OCI-LY1 (cell line): ENCODE data around the gene ETV5.

Experiments
- H2AFZ ChIP-seq: fragments of 200-600 bp; sonication (generic), shearing (Covaris generic); 2 replicates; pipeline ENCODE4 v1.6.0; 2014; ENCODE audit warnings: antibody characterized with exemption, mild to moderate bottlenecking, low read length
- H3F3A ChIP-seq: fragments of 200-600 bp; sonication (generic), shearing (Covaris generic); 2 replicates; pipeline ENCODE4 v1.6.0; 2014; ENCODE audit warnings: mild to moderate bottlenecking, antibody characterized with exemption, low read length, moderate library complexity; ENCODE audit not compliant: insufficient read depth
- H3K27ac ChIP-seq: fragments of 200-600 bp; sonication (generic); 2 replicates; pipeline ENCODE4 v1.5.1; 2014; ENCODE audit warnings: low read length, mixed run types, mild to moderate bottlenecking, low read depth; ENCODE audit not compliant: poor library complexity, severe bottlenecking
- H3K27me3 ChIP-seq: fragments of 200-600 bp; sonication (generic); 2 replicates; pipeline ENCODE4 v1.6.0; 2014; ENCODE audit warnings: antibody characterized with exemption, mild to moderate bottlenecking, low read length, moderate library complexity; ENCODE audit not compliant: insufficient read depth
- H3K36me3 ChIP-seq: fragments of 200-600 bp; sonication (generic); 2 replicates; pipeline ENCODE4 v1.6.1; 2014; ENCODE audit warnings: mild to moderate bottlenecking, antibody characterized with exemption, low read length, moderate library complexity, mixed read lengths; ENCODE audit not compliant: insufficient read depth
- H3K4me1 ChIP-seq: fragments of 200-600 bp; sonication (generic); 2 replicates; pipeline ENCODE4 v1.5.1; 2014; ENCODE audit warnings: mild to moderate bottlenecking, low read length, moderate library complexity; ENCODE audit not compliant: insufficient read depth, severe bottlenecking
- H3K4me2 ChIP-seq: fragments of 200-600 bp; sonication (generic), shearing (Covaris generic); 2 replicates; pipeline ENCODE4 v1.6.1; 2014; ENCODE audit warnings: low read length
- H3K4me3 ChIP-seq: fragments of 200-600 bp; sonication (generic); 2 replicates; pipeline ENCODE4 v1.5.1; 2014; ENCODE audit warnings: low read length, low read depth, mild to moderate bottlenecking, mixed read lengths; ENCODE audit not compliant: poor library complexity, severe bottlenecking
- H3K79me2 ChIP-seq: fragments of 200-600 bp; shearing (Covaris generic); 2 replicates; pipeline ENCODE4 v1.6.1; 2016; ENCODE audit warnings: mixed run types, low read length, mixed read lengths; ENCODE audit not compliant: insufficient read depth
- H3K9ac ChIP-seq: fragments of 200-600 bp; sonication (generic), shearing (Covaris generic); 2 replicates; pipeline ENCODE4 v1.6.1; 2014; ENCODE audit warnings: mild to moderate bottlenecking, low read length, mixed read lengths
- H3K9me2 ChIP-seq: fragments of 200-600 bp; sonication (generic), shearing (Covaris generic); 2 replicates; pipeline ENCODE4 v1.6.1; 2014; ENCODE audit warnings: low read depth, mild to moderate bottlenecking, low read length, mixed read lengths
- H3K9me3 ChIP-seq: fragments of 200-600 bp; shearing (Covaris generic); 2 replicates; pipeline ENCODE4 v1.6.1; 2014; ENCODE audit warnings: low read length, mixed read lengths
- H4K20me1 ChIP-seq: fragments of 200-600 bp; sonication (generic), shearing (Covaris generic); 2 replicates; pipeline ENCODE4 v1.6.0; 2016; ENCODE audit warnings: mild to moderate bottlenecking, low read length; ENCODE audit not compliant: insufficient read depth
- EZH2 ChIP-seq: fragments of 200-600 bp; sonication (generic), shearing (Covaris generic); IDR thresholded peaks from 2 replicates; pipeline ENCODE4 v1.8.0; 2017; ENCODE audit warnings: borderline replicate concordance, mixed run types, mild to moderate bottlenecking, antibody characterized with exemption, low read length, moderate library complexity, mixed read lengths
- TF ChIP-seq, protein P1 (sequence below): fragments of 200-600 bp; sonication (generic), shearing (Covaris generic); IDR thresholded peaks from 2 replicates; pipeline ENCODE4 v1.5.1; 2017; ENCODE audit warnings: mild to moderate bottlenecking, antibody characterized with exemption, low read length, moderate library complexity, mixed read lengths

ETV5 gene

DNA sequence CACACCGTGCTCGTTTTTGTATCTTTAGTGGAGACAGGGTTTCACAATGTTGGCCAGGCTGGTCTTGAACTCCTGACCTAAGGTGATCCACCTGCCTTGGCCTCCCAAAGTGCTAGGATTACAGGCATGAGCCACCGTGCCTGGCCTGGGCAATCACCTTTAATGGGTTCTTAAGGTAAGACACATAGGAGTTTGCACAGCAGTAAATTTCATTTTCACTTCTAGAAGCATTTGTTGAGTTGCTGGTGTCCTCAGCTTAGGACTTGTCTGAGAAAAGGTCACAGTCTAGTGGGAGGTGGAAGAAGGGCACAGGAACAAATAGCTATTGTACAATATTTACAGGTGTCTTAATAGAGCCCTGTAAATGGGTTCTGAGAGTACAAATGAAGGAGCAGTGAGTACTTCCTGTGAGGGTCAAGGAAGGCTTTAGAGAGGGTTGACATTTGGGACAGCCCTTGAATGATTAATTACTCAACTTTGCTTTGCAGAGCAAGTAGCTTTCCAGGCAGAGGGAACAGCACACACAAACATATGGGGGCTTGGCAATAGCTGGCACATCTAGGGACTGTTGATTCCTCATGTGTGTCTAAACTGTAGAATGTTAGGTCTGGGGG, 8.7 kb upstream of the ETV5 start:
- Histone ChIP-seq H3K4me1 (no peaks in the 10 kb centered on the region), H4K20me1 (no peaks in the 10 kb centered on the region), H3K4me2 (no peak overlapping the region), H3F3A (no peaks in the 10 kb centered on the region), H2AFZ (no peak overlapping the region), H3K9ac (no peak overlapping the region), H3K4me3 (no peak overlapping the region), H3K36me3 (no peaks in the 10 kb centered on the region), H3K27me3 (peaks cover 13% of the 10 kb centered on the region; the same call in 1 of the 2 replicates), H3K79me2 (no peaks in the 10 kb centered on the region), H3K9me3 (no peaks in the 10 kb centered on the region), H3K27ac (no peak overlapping the region), H3K9me2 (no peaks in the 10 kb centered on the region)
- TF ChIP-seq EZH2 = no peak
- TF ChIP-seq, protein P1, sequence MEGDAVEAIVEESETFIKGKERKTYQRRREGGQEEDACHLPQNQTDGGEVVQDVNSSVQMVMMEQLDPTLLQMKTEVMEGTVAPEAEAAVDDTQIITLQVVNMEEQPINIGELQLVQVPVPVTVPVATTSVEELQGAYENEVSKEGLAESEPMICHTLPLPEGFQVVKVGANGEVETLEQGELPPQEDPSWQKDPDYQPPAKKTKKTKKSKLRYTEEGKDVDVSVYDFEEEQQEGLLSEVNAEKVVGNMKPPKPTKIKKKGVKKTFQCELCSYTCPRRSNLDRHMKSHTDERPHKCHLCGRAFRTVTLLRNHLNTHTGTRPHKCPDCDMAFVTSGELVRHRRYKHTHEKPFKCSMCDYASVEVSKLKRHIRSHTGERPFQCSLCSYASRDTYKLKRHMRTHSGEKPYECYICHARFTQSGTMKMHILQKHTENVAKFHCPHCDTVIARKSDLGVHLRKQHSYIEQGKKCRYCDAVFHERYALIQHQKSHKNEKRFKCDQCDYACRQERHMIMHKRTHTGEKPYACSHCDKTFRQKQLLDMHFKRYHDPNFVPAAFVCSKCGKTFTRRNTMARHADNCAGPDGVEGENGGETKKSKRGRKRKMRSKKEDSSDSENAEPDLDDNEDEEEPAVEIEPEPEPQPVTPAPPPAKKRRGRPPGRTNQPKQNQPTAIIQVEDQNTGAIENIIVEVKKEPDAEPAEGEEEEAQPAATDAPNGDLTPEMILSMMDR = no peak

DNA sequence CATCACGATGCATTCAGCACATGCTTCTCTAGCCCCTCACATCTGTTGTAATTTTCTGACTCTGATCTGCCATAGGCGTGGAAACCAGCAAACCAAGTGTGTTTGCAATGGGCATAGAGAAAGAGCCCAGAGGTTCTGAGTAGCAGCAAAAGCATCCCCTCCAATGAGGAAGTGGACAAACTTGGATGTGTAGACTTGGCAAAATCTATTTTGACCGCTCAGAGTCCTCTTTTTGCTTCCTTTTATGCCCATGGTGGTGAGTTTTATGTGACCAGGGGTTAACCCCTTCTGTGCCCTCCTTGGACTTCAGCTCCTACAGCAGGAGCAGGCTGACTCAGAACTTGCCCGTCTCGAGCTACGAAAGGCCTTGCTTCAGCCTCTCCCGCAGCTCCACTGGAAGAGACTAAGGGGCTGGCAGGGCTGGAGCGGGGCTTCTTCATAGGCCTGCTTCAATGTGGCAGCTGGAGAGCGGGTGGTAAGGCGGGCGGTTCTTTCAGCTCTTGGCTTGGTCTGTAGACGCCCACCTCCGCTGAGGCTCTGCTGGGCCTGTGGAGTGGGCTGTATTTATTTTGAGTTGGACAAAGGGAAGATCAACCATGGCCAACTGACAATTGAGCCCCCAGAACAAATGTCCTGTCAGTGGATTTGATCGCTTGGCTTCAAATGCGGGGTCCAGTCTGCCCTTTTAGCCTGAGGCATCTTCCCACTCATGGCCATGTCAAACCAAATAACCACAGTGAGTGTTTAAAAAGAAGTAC, 6.5 kb upstream of the ETV5 start:
- no peak for TF ChIP-seq EZH2
- TF ChIP-seq, protein P1 = no peak
- H4K20me1 ChIP-seq = no peaks in the 10 kb centered on the region
- H3K27ac ChIP-seq = no peak overlapping the region
- H3K27me3 ChIP-seq = peaks cover 20% of the 10 kb centered on the region; the same call in 1 of the 2 replicates
- H3K9ac ChIP-seq = no peak overlapping the region
- H3K79me2 ChIP-seq = no peaks in the 10 kb centered on the region
- H3K4me2 ChIP-seq = no peak overlapping the region
- H3K9me2 ChIP-seq = no peaks in the 10 kb centered on the region
- H3K9me3 ChIP-seq = no peaks in the 10 kb centered on the region
- H2AFZ ChIP-seq = no peak overlapping the region
- H3F3A ChIP-seq = no peaks in the 10 kb centered on the region
- no peaks in the 10 kb centered on the region for H3K4me1 ChIP-seq
- no peak overlapping the region for H3K4me3 ChIP-seq
- no peaks in the 10 kb centered on the region for H3K36me3 ChIP-seq

DNA sequence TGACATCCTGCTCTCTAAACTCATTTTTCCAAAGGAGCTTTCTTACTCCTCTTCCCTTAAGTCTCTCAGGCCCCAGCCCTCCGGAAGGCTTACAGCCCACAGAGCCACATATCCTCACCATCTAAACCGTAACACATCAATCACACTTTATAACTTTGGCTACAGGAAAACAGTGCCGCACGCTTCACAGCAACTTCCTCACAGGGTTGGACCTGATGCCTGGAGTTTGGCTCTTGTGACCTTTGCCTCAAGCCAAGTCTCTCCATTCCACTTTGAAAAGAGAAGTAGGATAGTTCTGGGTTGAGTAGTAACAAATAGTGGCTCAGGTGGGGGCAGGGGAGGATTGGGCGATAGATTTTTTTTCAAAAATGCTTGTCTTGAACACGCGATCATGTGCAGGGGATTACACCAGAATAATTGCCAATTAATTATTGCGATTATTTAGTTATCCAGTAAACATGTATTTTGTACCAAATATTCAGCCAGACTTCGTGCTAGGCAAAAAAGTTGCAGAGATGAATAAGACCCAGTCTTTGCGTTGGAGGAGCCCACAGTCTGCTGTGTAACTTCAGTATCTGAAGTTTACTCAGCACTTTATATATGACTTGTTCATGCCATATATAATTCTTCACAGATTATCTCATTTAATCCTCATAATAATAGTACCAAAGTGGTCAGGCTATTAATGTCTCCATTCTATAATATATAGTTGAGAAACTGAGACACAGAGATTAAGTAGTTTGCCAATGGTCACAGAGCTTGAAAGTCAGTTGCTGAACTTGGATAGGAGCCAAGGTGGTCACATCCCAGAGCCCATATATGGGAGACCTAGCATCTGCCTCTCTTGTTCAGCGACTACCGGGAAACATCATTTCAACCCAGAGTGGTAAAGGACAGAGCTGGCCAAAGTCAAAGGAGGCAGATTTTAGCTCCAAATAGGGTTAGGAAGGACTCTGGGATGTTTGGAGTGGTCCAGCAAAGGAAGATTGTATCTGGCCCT, 2.4 kb upstream of the ETV5 start:
- Histone ChIP-seq H3K79me2 (no peaks in the 10 kb centered on the region), H3K27me3 (peaks cover 22% of the 10 kb centered on the region; the same call in 1 of the 2 replicates), H3K27ac (no peak overlapping the region), H4K20me1 (no peaks in the 10 kb centered on the region), H3K4me1 (peaks cover 22% of the 10 kb centered on the region), H3F3A (no peaks in the 10 kb centered on the region), H3K9ac (no peak overlapping the region), H3K9me3 (no peaks in the 10 kb centered on the region), H3K36me3 (no peaks in the 10 kb centered on the region), H2AFZ (no peak overlapping the region), H3K9me2 (no peaks in the 10 kb centered on the region), H3K4me2 (no peak overlapping the region), H3K4me3 (no peak overlapping the region)
- TF ChIP-seq EZH2 = no peak
- TF ChIP-seq, protein P1 = no peak
